Tibial artery (tissue), 4 donors: ENCODE measurements around the gene SH3D19.
"Not testable (repeated sequence)": the region's sequence is repeated elsewhere in the genome, so short reads cannot be mapped to it uniquely, and the experiment has no call there.

Experiments
- DNase-seq, 2 donors: peaks; one replicate each; pipeline ENCODE4 v3.0.0-alpha.2; 2019
- H3K27ac ChIP-seq, 2 donors: fragments of 200-600 bp; sonication (generic) in 1 of 2; 1 replicate in 1 of 2; 2 replicates in 1 of 2; pipeline ENCODE4 v1.5.1; 2018 to 2019; ENCODE audit warnings: mild to moderate bottlenecking in 1 of 2
- H3K27me3 ChIP-seq, 2 donors: fragments of 200-600 bp; sonication (generic) in 1 of 2; one replicate each; pipeline versions ENCODE4 v1.5.1 to v1.6.0; 2016 to 2019
- H3K36me3 ChIP-seq, 3 donors: fragments of 200-600 bp; sonication (generic) in 2 of 3; one replicate each; pipeline ENCODE4 v1.5.1; 2016 to 2019; ENCODE audit warnings: mild to moderate bottlenecking in 2 of 3
- H3K4me1 ChIP-seq, 4 donors: fragments of 200-600 bp; sonication (generic) in 2 of 4; 1 replicate in 3 of 4; 2 replicates in 1 of 4; pipeline ENCODE4 v1.5.1; 2016 to 2019
- H3K4me3 ChIP-seq, 2 donors: fragments of 200-600 bp; sonication (generic) in 1 of 2; 1 replicate in 1 of 2; 2 replicates in 1 of 2; pipeline ENCODE4 v1.5.1; 2018 to 2019; ENCODE audit warnings: mild to moderate bottlenecking in 2 of 2
- H3K9me3 ChIP-seq, 3 donors: fragments of 200-600 bp; sonication (generic) in 1 of 3; one replicate each; pipeline ENCODE4 v1.5.1; 2016 to 2019
- CTCF ChIP-seq, 2 experiments: fragments of 200-600 bp in 1 of 2; fragments of 450-650 bp in 1 of 2; IDR thresholded peaks; one replicate each; pipeline ENCODE4 v1.5.1; 2017 to 2019; ENCODE audit warnings: antibody characterized with exemption in 2 of 2, mild to moderate bottlenecking in 1 of 2, moderate library complexity in 1 of 2
- intact Hi-C: fragments of 100-400 bp; cut with DNase I; formaldehyde crosslinking; loops from one replicate; pipeline ENCODE4 v1.15.0; 2023; ENCODE audit warnings: low total_unique reads

Gene SH3D19

GRCh38 chr4:151091047-151091446 lies 234.4 kb downstream of the SH3D19 start:
- Histone ChIP-seq H3K9me3 (no peaks in the 10 kb centered on the region), H3K4me1 (no peaks in the 10 kb centered on the region), H3K4me3 (no peak overlapping the region), H3K27ac (no peak overlapping the region), H3K27me3 (no peaks in the 10 kb centered on the region), H3K36me3 (no peaks in the 10 kb centered on the region)
- intact Hi-C loops, result no loop called here
- no peak for TF ChIP-seq CTCF (IDR thresholded peaks at IDR 0.05)
- DNase-seq, result no peak

- H3K27me3 ChIP-seq, result no peaks in the 10 kb centered on the region
- intact Hi-C loops, result no loop called here
- TF ChIP-seq CTCF (IDR thresholded peaks at IDR 0.05), result no peak
Observed at GRCh38 chr4:151087467-151087866, 237.9 kb downstream of the SH3D19 start.

GRCh38 chr4:151077978-151078377 lies 247.4 kb downstream of the SH3D19 start:
- H3K4me3 ChIP-seq, H3K27me3 ChIP-seq, DNase-seq, H3K9me3 ChIP-seq, intact Hi-C loops, H3K4me1 ChIP-seq, H3K36me3 ChIP-seq, H3K27ac ChIP-seq: not testable (repeated sequence)

More at GRCh38 chr4:151087467-151087866, 237.9 kb downstream of the SH3D19 start:
- DNase-seq, result no peak
- Histone ChIP-seq H3K4me3 (no peak overlapping the region), H3K36me3 (no peaks in the 10 kb centered on the region), H3K9me3 (no peaks in the 10 kb centered on the region), H3K27ac (no peak overlapping the region), H3K4me1 (no peaks in the 10 kb centered on the region)

- H3K36me3 ChIP-seq, result no peaks in the 10 kb centered on the region
- intact Hi-C loops, result no loop called here
Observed at GRCh38 chr4:151074416-151074916, 250.9 kb downstream of the SH3D19 start.

More at GRCh38 chr4:151074416-151074916, 250.9 kb downstream of the SH3D19 start:
- no peak for DNase-seq
- no peak for TF ChIP-seq CTCF (IDR thresholded peaks at IDR 0.05)
- Histone ChIP-seq H3K9me3 (no peaks in the 10 kb centered on the region), H3K27me3 (no peaks in the 10 kb centered on the region), H3K27ac (no peak overlapping the region), H3K4me3 (no peak overlapping the region), H3K4me1 (no peaks in the 10 kb centered on the region)
